ENCODE results near the gene ALKBH8. TPM values are rescaled to one million over a fixed set of nuclear protein-coding genes. Genes with fewer than 3 reads are reported as not detected.
"Not testable (repeated sequence)": the region's sequence is repeated elsewhere in the genome, so short reads cannot be mapped to it uniquely, and the experiment has no call there.

The ALKBH8 gene
- total and polyA plus RNA-seq, 3 experiments from 2014 or later, result 8.3 to 19.8 (median 19.0) TPM

- Histone ChIP-seq H3K27ac (ENCODE audit: low read depth, low read length) (no peak overlapping the region), H3K9me3 (ENCODE audit: low read length) (no peaks in the 10 kb centered on the region), H3K27me3 (ENCODE audit: insufficient read depth, low read length, poor library complexity, severe bottlenecking) (peaks cover under 1% of the 10 kb centered on the region), H3K4me3 (ENCODE audit: low read length) (no peak overlapping the region), H3K36me3 (ENCODE audit: insufficient read depth, low read length) (no peaks in the 10 kb centered on the region), H3K4me1 (ENCODE audit: insufficient read depth, low read length) (peaks cover 10% of the 10 kb centered on the region)
- Mint-ChIP-seq H3K36me3 (peaks cover 0 to 9% (median 2%) of the 10 kb centered on the region in 3 donors), H3K27ac (no peak overlapping the region), H3K4me1 (peaks cover 19 to 21% (median 20%) of the 10 kb centered on the region in 3 donors), H3K27me3 (peaks cover 4 to 12% of the 10 kb centered on the region in 2 donors), H3K9me3 (no peaks in the 10 kb centered on the region), H3K4me3 (peak overlapping the region in 1 of 7 donors; percentile 64)
- no peak for DNase-seq
- ChIA-PET CTCF (no interaction called here), POLR2A (no interaction called here)
These were observed 4.5 kb upstream of the ALKBH8 start for GRCh38 chr11:107570015-107570414.

- Mint-ChIP-seq H3K4me1 (peaks cover 36 to 41% (median 41%) of the 10 kb centered on the region in 3 donors), H3K4me3 (peak overlapping the region in 1 of 7 donors; percentile 57), H3K36me3 (peaks cover 0 to 10% (median 2%) of the 10 kb centered on the region in 3 donors), H3K27me3 (peaks cover 2 to 3% of the 10 kb centered on the region in 2 donors), H3K27ac (no peak overlapping the region), H3K9me3 (no peaks in the 10 kb centered on the region)
- ChIA-PET POLR2A (no interaction called here), CTCF (interaction anchor here (1.2 to 2.5 kb wide), 5 partner anchors 8 to 441 kb away, joined by 3 to 7 read pairs (median 4); partner anchors contain the start of gene CUL5)
- no peak for DNase-seq
- H3K27me3 ChIP-seq (ENCODE audit: insufficient read depth, low read length, poor library complexity, severe bottlenecking), result no peaks in the 10 kb centered on the region
- H3K27ac ChIP-seq (ENCODE audit: low read depth, low read length), result no peak overlapping the region
- no peaks in the 10 kb centered on the region for H3K9me3 ChIP-seq (ENCODE audit: low read length)
- no peaks in the 10 kb centered on the region for H3K36me3 ChIP-seq (ENCODE audit: insufficient read depth, low read length)
- H3K4me1 ChIP-seq (ENCODE audit: insufficient read depth, low read length), result peaks cover 29% of the 10 kb centered on the region
- no peak overlapping the region for H3K4me3 ChIP-seq (ENCODE audit: low read length)
These were observed 2.3 kb upstream of the ALKBH8 start for GRCh38 chr11:107567739-107568335.

GRCh38 chr11:107566569-107566968 is 1.0 kb upstream of the ALKBH8 start:
- H3K4me1 Mint-ChIP-seq, result peaks cover 43 to 54% (median 54%) of the 10 kb centered on the region in 3 donors
- H3K27ac ChIP-seq (ENCODE audit: low read depth, low read length), result no peak overlapping the region
- no peaks in the 10 kb centered on the region for H3K9me3 ChIP-seq (ENCODE audit: low read length)
- peaks cover under 1 to 2% of the 10 kb centered on the region in 2 donors for H3K27me3 Mint-ChIP-seq
- H3K36me3 ChIP-seq (ENCODE audit: insufficient read depth, low read length), result no peaks in the 10 kb centered on the region
- H3K27me3 ChIP-seq (ENCODE audit: insufficient read depth, low read length, poor library complexity, severe bottlenecking), result no peaks in the 10 kb centered on the region
- H3K4me3 Mint-ChIP-seq, result peak overlapping the region in 6 of 7 donors; percentile 92 to 99 (median 96)
- no peaks in the 10 kb centered on the region for H3K9me3 Mint-ChIP-seq
- ChIA-PET CTCF (interaction anchor here (1.6 to 2.5 kb wide), 3 partner anchors 10 to 17 kb away, joined by 3 to 7 read pairs (median 6); no protein-coding TSS in a partner anchor), POLR2A (no interaction called here)
- H3K4me1 ChIP-seq (ENCODE audit: insufficient read depth, low read length), result peaks cover 29% of the 10 kb centered on the region
- peaks cover 0 to 17% (median 2%) of the 10 kb centered on the region in 3 donors for H3K36me3 Mint-ChIP-seq
- no peak for DNase-seq
- peak overlapping the region in 7 of 8 donors; percentile 87 to 97 (median 94) for H3K27ac Mint-ChIP-seq
- H3K4me3 ChIP-seq (ENCODE audit: low read length), result no peak overlapping the region

GRCh38 chr11:107565955-107566501 is 493 bp upstream of the ALKBH8 start:
- H3K27me3 ChIP-seq (ENCODE audit: insufficient read depth, low read length, poor library complexity, severe bottlenecking); H3K9me3 Mint-ChIP-seq; H3K9me3 ChIP-seq (ENCODE audit: low read length); DNase-seq; H3K27me3 Mint-ChIP-seq; H3K36me3 ChIP-seq (ENCODE audit: insufficient read depth, low read length); POLR2A ChIA-PET: not testable (repeated sequence)
- Mint-ChIP-seq H3K4me3 (peak overlapping the region; percentile 92 to 99 (median 96)), H3K36me3 (peaks cover 0 to 21% (median 2%) of the 10 kb centered on the region in 3 donors), H3K27ac (peak overlapping the region; percentile 87 to 97 (median 94)), H3K4me1 (peaks cover 43 to 60% (median 55%) of the 10 kb centered on the region in 3 donors)
- peaks cover 29% of the 10 kb centered on the region for H3K4me1 ChIP-seq (ENCODE audit: insufficient read depth, low read length)
- H3K27ac ChIP-seq (ENCODE audit: low read depth, low read length), result peak overlapping the region; percentile 77
- peak overlapping the region; percentile 91 for H3K4me3 ChIP-seq (ENCODE audit: low read length)
- CTCF ChIA-PET, result interaction anchor here (1.6 to 2.5 kb wide), 3 partner anchors 10 to 17 kb away, joined by 3 to 7 read pairs (median 6); no protein-coding TSS in a partner anchor

GRCh38 chr11:107564877-107565218 is 687 bp downstream of the ALKBH8 start:
- ChIA-PET CTCF (interaction anchor here (1.9 to 2.0 kb wide), 2 partner anchors 11 to 12 kb away, joined by 6 to 9 read pairs; no protein-coding TSS in a partner anchor), POLR2A (no interaction called here)
- H3K27me3 Mint-ChIP-seq, result no peaks in the 10 kb centered on the region
- H3K27ac Mint-ChIP-seq, result peak overlapping the region; percentile 87 to 97 (median 94)
- H3K36me3 Mint-ChIP-seq, result peaks cover 0 to 27% (median 2%) of the 10 kb centered on the region in 3 donors
- peaks cover 43 to 62% (median 55%) of the 10 kb centered on the region in 3 donors for H3K4me1 Mint-ChIP-seq
- Histone ChIP-seq H3K4me3 (ENCODE audit: low read length) (peak overlapping the region; percentile 91), H3K27ac (ENCODE audit: low read depth, low read length) (peak overlapping the region; percentile 77), H3K9me3 (ENCODE audit: low read length) (no peaks in the 10 kb centered on the region), H3K27me3 (ENCODE audit: insufficient read depth, low read length, poor library complexity, severe bottlenecking) (no peaks in the 10 kb centered on the region), H3K4me1 (ENCODE audit: insufficient read depth, low read length) (peaks cover 29% of the 10 kb centered on the region), H3K36me3 (ENCODE audit: insufficient read depth, low read length) (no peaks in the 10 kb centered on the region)
- DNase-seq, result no peak
- no peaks in the 10 kb centered on the region for H3K9me3 Mint-ChIP-seq
- peak overlapping the region; percentile 92 to 99 (median 96) for H3K4me3 Mint-ChIP-seq

- CTCF ChIA-PET, result interaction anchor here (1.2 to 2.0 kb wide), 5 partner anchors 11 to 207 kb away, joined by 3 to 15 read pairs (median 6); partner anchors contain the start of gene CWF19L2
- Histone ChIP-seq H3K4me1 (ENCODE audit: insufficient read depth, low read length) (peaks cover 29% of the 10 kb centered on the region), H3K36me3 (ENCODE audit: insufficient read depth, low read length) (no peaks in the 10 kb centered on the region), H3K9me3 (ENCODE audit: low read length) (no peaks in the 10 kb centered on the region), H3K27ac (ENCODE audit: low read depth, low read length) (no peak overlapping the region), H3K27me3 (ENCODE audit: insufficient read depth, low read length, poor library complexity, severe bottlenecking) (no peaks in the 10 kb centered on the region), H3K4me3 (ENCODE audit: low read length) (no peak overlapping the region)
- H3K4me1 Mint-ChIP-seq, result peaks cover 43 to 62% (median 59%) of the 10 kb centered on the region in 3 donors
- POLR2A ChIA-PET, result interaction anchor here (1.6 kb wide), 1 partner anchor 106 kb away, joined by 4 read pairs; the partner anchor contains the start of gene CWF19L2
- peak overlapping the region in 6 of 7 donors; percentile 4 to 43 (median 31) for H3K4me3 Mint-ChIP-seq
- H3K36me3 Mint-ChIP-seq, result peaks cover 0 to 38% (median 9%) of the 10 kb centered on the region in 3 donors
- no peaks in the 10 kb centered on the region for H3K9me3 Mint-ChIP-seq
- peak overlapping the region in 7 of 8 donors; percentile 36 to 76 (median 52) for H3K27ac Mint-ChIP-seq
- DNase-seq, result peak in 3 of 5 donors; percentile 34 to 52 (median 36)
- H3K27me3 Mint-ChIP-seq, result no peaks in the 10 kb centered on the region
These were observed 1.8 kb downstream of the ALKBH8 start for GRCh38 chr11:107563702-107564101.

- H3K4me3 Mint-ChIP-seq, result peak overlapping the region in 1 of 7 donors; percentile 59
- POLR2A ChIA-PET, result interaction anchor here (1.6 kb wide), 1 partner anchor 105 kb away, joined by 4 read pairs; the partner anchor contains the start of gene CWF19L2
- CTCF ChIA-PET, result interaction anchor here (0.7 to 2.0 kb wide), 6 partner anchors 10 to 208 kb away, joined by 4 to 15 read pairs (median 5); partner anchors contain the start of gene CWF19L2
These were observed 2.8 kb downstream of the ALKBH8 start for GRCh38 chr11:107562647-107563208.

More at GRCh38 chr11:107562647-107563208, 2.8 kb downstream of the ALKBH8 start:
- Histone ChIP-seq H3K27me3 (ENCODE audit: insufficient read depth, low read length, poor library complexity, severe bottlenecking) (no peaks in the 10 kb centered on the region), H3K36me3 (ENCODE audit: insufficient read depth, low read length) (no peaks in the 10 kb centered on the region), H3K4me3 (ENCODE audit: low read length) (no peak overlapping the region), H3K27ac (ENCODE audit: low read depth, low read length) (no peak overlapping the region), H3K9me3 (ENCODE audit: low read length) (no peaks in the 10 kb centered on the region), H3K4me1 (ENCODE audit: insufficient read depth, low read length) (peaks cover 29% of the 10 kb centered on the region)
- no peak for DNase-seq
- H3K4me1 Mint-ChIP-seq, result peaks cover 43 to 62% (median 59%) of the 10 kb centered on the region in 3 donors
- peak overlapping the region in 4 of 8 donors; percentile 17 to 89 (median 47) for H3K27ac Mint-ChIP-seq
- H3K9me3 Mint-ChIP-seq, result no peaks in the 10 kb centered on the region
- H3K27me3 Mint-ChIP-seq, result no peaks in the 10 kb centered on the region
- peaks cover 0 to 43% (median 9%) of the 10 kb centered on the region in 3 donors for H3K36me3 Mint-ChIP-seq
